ES-I3 (cell line): ENCODE results near the gene PACS1.
"Not testable (repeated sequence)": the region's sequence is repeated elsewhere in the genome, so short reads cannot be mapped to it uniquely, and the experiment has no call there.

Experiments
- H3K36me3 ChIP-seq: 2 replicates; pipeline ENCODE4 v1.6.1; 2013; ENCODE audit warnings: mild to moderate bottlenecking, low read length, control low read depth, moderate library complexity; ENCODE audit not compliant: insufficient read depth
- H3K4me1 ChIP-seq: 2 replicates; pipeline ENCODE4 v1.6.1; 2013; ENCODE audit warnings: mild to moderate bottlenecking, control low read depth, low read length; ENCODE audit not compliant: insufficient read depth
- H3K9ac ChIP-seq: 2 replicates; pipeline ENCODE4 v1.6.1; 2013; ENCODE audit warnings: low read depth, mild to moderate bottlenecking, low read length, moderate library complexity
- H3K9me3 ChIP-seq: 2 replicates; pipeline ENCODE4 v1.6.1; 2013; ENCODE audit warnings: mild to moderate bottlenecking, low read length, moderate library complexity; ENCODE audit not compliant: control insufficient read depth, insufficient read depth

The PACS1 gene

DNA sequence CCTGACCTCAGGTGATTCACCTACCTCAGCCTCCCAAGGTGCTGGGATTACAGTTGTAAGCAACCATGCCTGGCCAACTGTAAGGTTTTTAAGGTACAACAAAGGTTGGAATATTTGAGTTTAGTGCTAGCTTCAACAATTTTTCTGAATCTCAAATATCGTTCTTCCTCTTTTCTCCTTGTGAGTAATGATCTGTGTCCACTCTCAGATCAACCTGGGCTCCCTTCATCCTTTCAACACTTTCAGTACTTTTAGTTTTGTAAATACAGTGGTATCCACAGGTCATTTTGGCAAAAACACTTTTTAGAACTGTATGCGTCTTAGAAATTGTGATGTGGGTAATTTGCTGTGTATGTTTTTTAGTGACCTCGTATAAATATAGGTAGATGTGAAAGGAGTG lies 7.9 kb downstream of the PACS1 start:
- Histone ChIP-seq H3K4me1 (no peaks in the 10 kb centered on the region), H3K9ac (no peak overlapping the region), H3K36me3 (no peaks in the 10 kb centered on the region), H3K9me3 (no peaks in the 10 kb centered on the region)

DNA sequence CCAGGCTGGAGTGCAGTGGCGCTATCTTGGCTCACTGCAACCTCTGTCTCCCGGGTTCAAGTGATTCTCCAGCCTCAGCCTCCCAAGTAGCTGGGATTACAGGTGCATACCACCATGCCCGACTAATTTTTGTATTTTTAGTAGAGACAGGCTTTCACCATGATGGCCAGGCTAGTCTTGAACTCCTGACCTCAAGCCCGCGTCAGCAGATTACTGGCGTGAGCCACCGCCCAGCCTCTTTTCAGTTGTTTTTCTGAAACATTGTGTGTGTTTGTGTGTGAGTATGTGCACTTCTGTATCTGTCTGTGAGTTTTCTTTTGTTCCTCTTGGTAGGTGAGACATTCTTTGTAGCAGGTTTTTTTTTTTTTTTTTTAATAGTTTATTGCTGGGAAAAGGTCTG lies 8.9 kb downstream of the PACS1 start:
- not testable (repeated sequence) for H3K9me3 ChIP-seq, H3K4me1 ChIP-seq, H3K36me3 ChIP-seq, H3K9ac ChIP-seq

DNA sequence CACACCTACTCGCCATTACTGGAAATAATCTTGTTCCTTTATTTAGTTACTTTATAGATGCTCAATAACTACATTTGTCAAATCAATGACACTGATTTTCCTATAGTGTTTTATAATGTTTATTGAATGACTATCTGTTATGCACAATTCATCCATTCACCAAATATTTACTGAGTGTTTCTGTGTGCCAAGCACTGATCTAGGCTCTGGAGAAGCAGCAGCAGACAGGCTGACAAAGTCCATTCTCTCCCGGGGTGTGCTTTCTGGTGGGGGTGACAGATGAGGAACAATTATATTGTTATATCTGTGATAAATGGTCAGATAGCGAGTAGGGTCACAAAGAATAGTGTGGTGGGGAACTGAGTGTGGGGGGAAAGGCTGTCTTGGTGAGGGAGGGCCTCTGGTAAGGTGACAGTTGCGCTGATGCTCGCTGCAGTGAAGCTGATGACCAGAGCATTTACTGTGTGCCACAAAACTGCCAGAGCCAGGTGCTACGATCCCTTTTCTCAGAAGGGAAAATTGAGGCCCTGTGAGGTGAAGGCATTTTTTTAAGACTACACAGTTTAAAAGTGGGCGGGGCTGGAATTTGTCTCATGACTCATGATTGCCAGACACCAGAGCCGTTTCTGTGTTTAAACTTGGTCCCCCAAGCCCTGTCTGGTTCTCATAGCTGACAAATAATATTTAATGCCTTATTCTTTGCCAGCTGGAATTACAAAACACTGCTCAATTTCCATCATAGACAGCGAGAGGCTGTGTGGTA lies 10.2 kb downstream of the PACS1 start:
- Histone ChIP-seq H3K9me3 (no peaks in the 10 kb centered on the region), H3K9ac (no peak overlapping the region), H3K36me3 (no peaks in the 10 kb centered on the region), H3K4me1 (no peaks in the 10 kb centered on the region)

DNA sequence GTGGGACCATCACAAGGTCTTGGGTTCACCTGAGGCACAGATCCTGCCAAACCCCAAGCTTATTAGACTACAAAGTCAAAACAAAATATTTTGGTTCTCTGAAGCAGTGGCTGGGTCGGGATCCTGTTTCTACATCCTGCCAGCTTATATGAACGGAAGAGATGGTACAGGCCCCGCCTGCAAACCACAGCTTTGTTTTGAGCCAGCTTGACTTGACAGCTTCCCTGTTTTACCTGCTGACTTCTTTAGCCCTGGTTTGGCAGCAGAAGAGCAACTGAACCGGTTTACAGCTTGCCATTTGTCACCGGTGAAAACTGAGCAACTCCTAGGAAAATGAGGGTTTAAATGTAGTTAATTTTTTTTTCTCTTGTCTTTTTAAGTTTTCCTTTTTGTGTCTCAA lies 11.4 kb downstream of the PACS1 start:
- Histone ChIP-seq H3K36me3 (no peaks in the 10 kb centered on the region), H3K4me1 (no peaks in the 10 kb centered on the region), H3K9ac (no peak overlapping the region), H3K9me3 (no peaks in the 10 kb centered on the region)

DNA sequence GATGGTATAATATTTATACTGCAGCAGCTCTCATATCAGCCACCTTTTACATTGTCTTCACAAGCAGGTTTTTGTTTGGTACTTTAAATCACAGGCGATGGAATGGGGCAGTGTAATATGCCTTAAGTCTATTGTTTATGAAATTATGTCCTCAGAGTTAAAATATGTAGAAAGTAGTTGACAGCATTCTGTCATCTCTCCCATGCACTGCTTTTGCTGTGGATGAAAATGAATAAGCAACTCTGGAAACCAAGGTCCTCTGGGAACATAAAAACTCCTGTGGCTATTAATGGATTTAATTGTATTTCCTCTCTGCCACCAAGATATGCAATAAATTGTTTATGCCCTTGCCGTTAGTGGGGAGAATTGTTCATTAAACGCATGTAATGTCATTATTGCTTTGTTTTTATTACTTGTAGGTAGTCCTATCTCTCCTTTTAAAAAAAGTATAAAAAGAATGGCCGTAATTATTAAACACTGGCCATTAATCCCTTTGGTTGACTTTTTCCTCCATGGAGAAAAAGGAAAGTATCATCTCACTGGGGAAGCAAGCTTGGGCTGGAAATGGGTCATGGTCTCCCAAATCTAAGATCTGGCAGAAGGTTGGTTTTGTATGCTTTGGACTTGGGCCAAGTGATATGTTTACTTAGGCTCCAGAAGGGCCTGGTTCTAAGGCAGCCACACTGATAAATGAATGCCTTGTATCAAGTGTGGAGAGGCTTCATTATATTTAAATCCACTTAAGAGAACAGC lies 13.1 kb downstream of the PACS1 start:
- H3K36me3 ChIP-seq: no peaks in the 10 kb centered on the region
- no peaks in the 10 kb centered on the region for H3K9me3 ChIP-seq
- H3K9ac ChIP-seq: no peak overlapping the region
- no peaks in the 10 kb centered on the region for H3K4me1 ChIP-seq

DNA sequence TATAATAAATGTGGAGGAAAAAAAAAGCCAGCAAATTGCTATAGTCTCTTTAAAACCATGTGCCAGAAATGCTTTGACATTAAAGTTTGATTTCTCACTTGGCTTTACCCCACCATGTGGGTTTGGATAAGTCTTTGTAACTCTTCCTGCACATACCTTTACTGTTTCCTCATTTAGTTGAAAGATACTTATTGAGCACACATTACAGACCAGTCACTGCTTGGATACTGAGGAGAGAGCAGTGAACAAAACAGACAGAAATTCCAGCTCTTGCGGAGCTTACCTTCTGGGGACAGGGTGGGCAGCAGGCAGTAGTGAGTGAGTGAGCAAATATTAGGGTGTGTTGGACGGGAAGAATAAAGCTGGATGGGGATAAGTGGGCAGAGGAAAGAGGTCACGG lies 13.7 kb downstream of the PACS1 start:
- no peak overlapping the region for H3K9ac ChIP-seq
- H3K9me3 ChIP-seq: no peaks in the 10 kb centered on the region
- H3K4me1 ChIP-seq: no peaks in the 10 kb centered on the region
- no peaks in the 10 kb centered on the region for H3K36me3 ChIP-seq

DNA sequence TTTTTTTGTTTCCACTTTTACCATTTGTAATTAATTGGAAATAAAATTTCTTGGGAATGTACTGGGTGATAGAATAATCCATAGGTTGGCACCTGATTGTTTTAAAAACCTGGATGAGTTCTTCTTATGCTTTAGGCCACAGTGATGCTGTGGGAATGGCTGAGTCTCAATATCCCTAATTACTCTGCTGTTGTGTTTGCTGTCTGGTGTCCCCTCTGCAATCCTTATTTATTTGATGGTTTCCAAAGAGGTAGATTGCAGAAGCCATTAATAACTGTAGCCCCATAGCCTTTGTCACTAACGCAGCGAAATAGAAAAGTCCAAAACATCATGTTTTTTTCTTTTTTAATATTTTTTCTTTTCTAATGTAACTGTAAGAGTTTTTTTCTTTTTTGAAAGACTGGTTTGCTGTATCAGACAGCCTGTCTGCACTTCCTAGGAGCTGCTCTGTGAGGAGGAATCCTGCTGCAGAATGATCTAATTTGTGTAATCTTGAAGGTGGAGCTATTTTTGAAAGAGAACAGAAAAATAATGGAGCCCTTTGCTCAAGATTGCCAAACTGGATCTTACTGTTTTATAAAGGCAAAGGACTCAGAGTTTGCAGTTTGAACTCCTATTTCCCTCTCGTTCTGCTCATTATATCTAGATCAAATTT lies 14.9 kb downstream of the PACS1 start:
- no peak overlapping the region for H3K9ac ChIP-seq
- H3K36me3 ChIP-seq: no peaks in the 10 kb centered on the region
- H3K4me1 ChIP-seq: no peaks in the 10 kb centered on the region
- no peaks in the 10 kb centered on the region for H3K9me3 ChIP-seq

DNA sequence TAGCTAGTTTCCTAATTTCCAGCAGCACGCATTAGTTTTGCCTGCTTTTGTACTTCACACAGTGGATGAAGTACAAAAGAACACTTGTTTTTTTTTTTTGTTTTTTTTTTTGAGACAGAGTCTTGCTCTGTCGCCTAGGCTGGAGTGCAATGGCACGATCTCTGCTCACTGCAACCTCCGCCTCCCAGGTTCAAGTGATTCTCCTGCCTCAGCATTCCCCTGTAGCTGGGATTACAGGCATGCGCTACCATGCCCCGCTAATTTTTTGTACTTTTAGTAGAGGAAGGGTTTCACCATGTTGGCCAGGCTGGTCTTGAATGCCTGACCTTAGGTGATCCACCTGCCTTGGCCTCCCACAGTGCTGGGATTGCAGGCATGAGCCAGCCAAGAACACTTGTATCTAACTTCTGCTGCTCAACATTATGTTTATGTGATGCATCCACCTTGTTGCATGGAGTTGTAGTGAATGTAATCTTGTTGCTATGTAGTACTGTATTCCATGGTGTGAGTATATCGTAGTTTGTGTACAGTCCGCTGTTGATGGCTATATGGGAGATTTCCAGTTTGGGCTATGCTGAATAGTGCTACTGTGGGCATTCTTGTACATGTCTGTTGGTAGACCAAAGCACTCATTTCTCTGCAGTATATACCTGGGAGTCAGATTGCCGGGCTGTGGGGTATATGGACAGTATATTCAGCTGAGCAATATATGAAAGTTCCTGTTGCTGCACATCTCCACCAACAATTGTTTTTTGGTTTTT lies 17.3 kb downstream of the PACS1 start:
- no peaks in the 10 kb centered on the region for H3K36me3 ChIP-seq
- no peak overlapping the region for H3K9ac ChIP-seq
- H3K4me1 ChIP-seq: no peaks in the 10 kb centered on the region
- no peaks in the 10 kb centered on the region for H3K9me3 ChIP-seq

DNA sequence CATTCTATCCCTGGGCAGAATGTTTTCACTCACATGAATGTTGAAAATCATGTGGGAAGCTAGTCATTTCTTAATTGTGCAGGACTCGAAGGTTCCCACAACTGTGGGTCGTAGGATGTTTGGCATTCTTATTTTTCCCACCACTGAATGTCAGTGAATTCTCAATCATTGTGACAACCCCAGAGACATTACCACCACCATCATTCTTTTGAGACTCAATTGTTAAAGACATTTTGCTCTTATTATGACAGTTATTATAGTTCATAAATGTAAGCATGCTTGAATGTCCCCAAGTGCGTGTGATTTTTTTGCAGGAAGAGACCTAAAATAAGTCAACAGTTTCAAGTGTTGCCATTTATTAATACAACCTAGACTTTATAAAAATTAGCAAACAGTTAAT lies 19.0 kb downstream of the PACS1 start:
- H3K9ac ChIP-seq: no peak overlapping the region
- no peaks in the 10 kb centered on the region for H3K4me1 ChIP-seq
- H3K36me3 ChIP-seq: no peaks in the 10 kb centered on the region
- no peaks in the 10 kb centered on the region for H3K9me3 ChIP-seq

DNA sequence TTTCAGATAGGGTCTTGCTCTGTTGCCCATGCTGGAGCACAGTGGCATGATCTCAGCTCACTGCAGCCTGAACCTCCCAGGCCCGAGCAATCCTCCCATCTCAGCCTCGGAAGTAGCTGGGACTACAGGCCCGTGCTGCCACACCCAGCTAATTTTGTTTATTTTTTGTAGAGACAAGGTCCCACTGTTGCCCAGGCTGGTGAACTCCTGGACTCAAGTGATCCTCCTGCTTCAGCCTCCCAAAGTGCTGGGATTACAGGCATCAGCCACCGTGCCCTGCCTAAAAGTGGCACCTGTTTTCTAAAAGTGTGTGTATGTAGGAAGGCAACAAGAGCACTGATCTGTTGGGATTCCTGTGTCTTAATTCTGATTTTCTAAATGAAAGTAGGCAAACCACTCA lies 20.2 kb downstream of the PACS1 start:
- H3K4me1 ChIP-seq: no peaks in the 10 kb centered on the region
- no peak overlapping the region for H3K9ac ChIP-seq
- H3K9me3 ChIP-seq: no peaks in the 10 kb centered on the region
- no peaks in the 10 kb centered on the region for H3K36me3 ChIP-seq

DNA sequence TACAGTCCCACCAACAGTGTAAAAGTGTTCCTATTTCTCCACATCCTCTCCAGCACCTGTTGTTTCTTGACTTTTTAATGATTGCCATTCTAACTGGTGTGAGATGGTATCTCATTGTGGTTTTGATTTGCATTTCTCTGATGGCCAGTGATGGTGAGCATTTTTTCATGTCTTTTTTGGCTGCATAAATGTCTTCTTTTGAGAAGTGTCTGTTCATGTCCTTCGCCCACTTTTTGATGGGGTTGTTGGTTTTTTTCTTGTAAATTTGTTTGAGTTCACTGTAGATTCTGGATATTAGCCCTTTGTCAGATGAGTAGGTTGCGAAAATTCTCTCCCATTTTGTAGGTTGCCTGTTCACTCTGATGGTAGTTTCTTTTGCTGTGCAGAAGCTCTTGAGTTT lies 22.1 kb downstream of the PACS1 start:
- not testable (repeated sequence) for H3K4me1 ChIP-seq, H3K9me3 ChIP-seq, H3K9ac ChIP-seq, H3K36me3 ChIP-seq

DNA sequence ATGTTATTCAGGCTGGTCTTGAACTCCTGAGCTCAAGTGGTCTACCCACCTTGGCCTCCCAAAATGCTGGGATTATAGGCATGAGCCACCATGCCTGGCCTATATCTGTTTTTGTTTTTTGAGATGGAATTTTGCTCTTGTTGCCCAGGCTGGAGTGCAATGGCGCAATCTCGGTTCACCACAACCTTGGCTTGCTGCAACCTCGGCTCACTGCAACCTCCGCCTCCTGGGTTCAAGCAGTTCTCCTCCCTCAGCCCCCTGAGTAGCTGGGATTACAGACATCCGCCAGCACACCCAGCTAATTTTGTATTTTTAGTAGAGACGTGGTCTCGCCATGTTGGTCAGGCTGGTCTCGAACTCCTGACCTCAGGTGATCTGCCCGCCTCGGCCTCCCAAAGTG lies 29.7 kb downstream of the PACS1 start:
- H3K36me3 ChIP-seq, H3K4me1 ChIP-seq, H3K9ac ChIP-seq, H3K9me3 ChIP-seq: not testable (repeated sequence)

DNA sequence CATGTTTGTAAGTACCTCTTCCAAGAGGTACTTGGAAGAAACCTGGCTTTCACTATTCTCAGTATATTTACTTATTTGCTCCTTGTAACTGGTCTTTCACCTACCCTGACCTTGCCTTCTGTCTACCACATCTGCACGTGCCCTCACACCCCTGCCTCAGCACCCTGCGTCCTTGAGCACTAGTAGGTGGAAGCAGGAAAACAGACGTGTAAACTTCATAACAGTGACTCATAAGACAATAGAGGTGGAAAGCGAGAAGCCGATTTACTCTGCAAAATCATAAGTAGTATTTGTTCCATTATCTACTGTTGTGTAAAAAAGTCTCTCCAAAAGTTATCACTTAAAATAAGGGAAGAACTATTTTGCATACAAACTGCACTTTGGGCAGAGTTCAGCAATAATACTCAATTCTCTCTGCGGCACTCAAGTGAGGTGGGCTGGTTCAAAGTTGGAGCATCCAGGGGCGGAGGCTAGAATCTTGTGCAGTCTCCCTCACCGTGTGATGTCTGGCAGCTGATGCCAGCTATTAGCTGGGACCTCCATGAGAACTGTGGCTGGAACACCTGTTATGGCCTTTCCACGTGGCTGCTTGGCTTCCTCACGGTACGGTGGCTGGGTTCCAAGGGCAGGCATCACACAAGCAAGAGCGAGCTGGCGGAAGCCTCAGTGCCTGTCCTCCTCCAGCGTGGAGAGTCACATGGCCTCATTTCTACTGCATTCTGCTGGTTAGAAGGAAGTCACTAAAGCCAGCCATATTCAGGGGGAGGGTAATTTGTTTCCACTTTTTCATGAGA lies 30.4 kb downstream of the PACS1 start:
- H3K9me3 ChIP-seq: no peaks in the 10 kb centered on the region
- no peak overlapping the region for H3K9ac ChIP-seq
- no peaks in the 10 kb centered on the region; the same call in 1 of the 2 replicates for H3K36me3 ChIP-seq
- peaks cover 5% of the 10 kb centered on the region; the same call in 1 of the 2 replicates for H3K4me1 ChIP-seq

DNA sequence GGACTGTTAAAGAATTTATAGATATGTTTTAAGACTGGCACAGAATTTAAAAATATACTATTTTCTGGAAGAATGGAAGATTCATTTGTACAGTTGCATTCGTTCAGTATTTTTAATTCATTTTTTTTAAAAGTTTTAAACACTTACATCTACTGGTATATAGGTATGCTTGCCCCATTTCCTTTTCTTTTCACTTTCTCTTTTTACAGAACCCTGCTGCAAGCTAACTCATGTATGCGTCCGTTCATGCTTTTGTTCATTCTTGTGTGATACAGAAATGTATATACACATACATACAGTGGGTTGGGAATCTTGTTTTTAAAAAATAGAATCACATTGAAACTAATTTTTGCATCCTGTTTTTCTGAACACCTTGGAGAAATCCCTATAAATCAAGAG lies 31.0 kb downstream of the PACS1 start:
- Histone ChIP-seq H3K9me3 (no peaks in the 10 kb centered on the region), H3K4me1 (peaks cover 5% of the 10 kb centered on the region; the same call in 1 of the 2 replicates), H3K9ac (no peak overlapping the region), H3K36me3 (no peaks in the 10 kb centered on the region; the same call in 1 of the 2 replicates)
